HL-60 (cell line): ENCODE measurements around the gene SETD3.

Experiments used
- DNase-seq, 2 experiments: peaks; one replicate each; pipeline ENCODE4 v3.0.0-alpha.2; 2010 to 2020; ENCODE audit warnings: low read depth in 1 of 2, low spot score in 1 of 2
- H3K27ac ChIP-seq: fragments of 250-450 bp; sonication (Bioruptor Pico); replicated peaks from 2 replicates; pipeline ENCODE4 v1.5.1; 2020; ENCODE audit warnings: mild to moderate bottlenecking, moderate library complexity
- H3K27me3 ChIP-seq: fragments of 250-450 bp; sonication (Bioruptor Pico); 2 replicates; pipeline ENCODE4 v1.5.1; 2021; ENCODE audit warnings: mild to moderate bottlenecking, moderate library complexity; ENCODE audit not compliant: insufficient read depth, poor library complexity, severe bottlenecking
- H3K4me3 ChIP-seq: replicated peaks from 2 replicates; pipeline ENCODE4 v1.5.1; 2011; ENCODE audit warnings: mild to moderate bottlenecking, control low read depth, low read length; ENCODE audit not compliant: insufficient read depth
- GABPA ChIP-seq: IDR thresholded peaks from 2 replicates; pipeline ENCODE4 v1.6.1; 2012; ENCODE audit warnings: low read depth
- POLR2AphosphoS5 ChIP-seq: IDR thresholded peaks from 2 replicates; pipeline ENCODE4 v1.6.1; 2012; ENCODE audit warnings: low read depth
- SPI1 ChIP-seq: IDR thresholded peaks from 2 replicates; pipeline ENCODE4 v1.6.1; 2012; ENCODE audit warnings: low read depth, mild to moderate bottlenecking, borderline replicate concordance
- TF ChIP-seq, protein P1 (sequence below): IDR thresholded peaks from 2 replicates; pipeline ENCODE4 v1.6.1; 2012; ENCODE audit warnings: low read depth; ENCODE audit not compliant: insufficient replicate concordance
- TF ChIP-seq, protein P2 (sequence below): IDR thresholded peaks from one replicate; pipeline ENCODE4 v1.5.1; 2011; ENCODE audit warnings: low read length, control low read depth, inconsistent platforms; ENCODE audit not compliant: insufficient read depth

Gene SETD3

DNA sequence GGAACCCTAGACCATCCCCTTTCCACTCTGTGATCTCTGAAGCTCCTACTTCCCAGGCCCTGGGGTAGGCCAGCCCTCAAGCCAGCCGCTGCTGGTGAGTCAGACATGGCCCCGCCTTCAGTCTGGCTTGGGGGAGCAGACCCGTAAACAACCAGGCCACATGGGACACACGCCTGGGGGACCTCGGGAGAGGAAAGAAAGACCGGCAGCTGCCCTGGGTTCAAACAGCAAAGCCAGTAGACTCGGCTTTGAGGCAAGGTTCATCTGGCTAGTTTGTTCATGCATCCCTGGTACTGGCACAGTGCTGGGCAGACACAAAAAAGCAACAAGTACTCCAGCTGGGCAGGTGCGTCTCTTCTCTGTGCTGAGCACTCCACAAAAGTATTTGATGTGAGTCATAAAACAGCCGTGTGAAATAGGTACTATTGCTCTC, 101.9 kb downstream of the SETD3 start:
- TF ChIP-seq POLR2AphosphoS5 (no peak), GABPA (no peak), SPI1 (no peak)
- TF ChIP-seq, protein P1, sequence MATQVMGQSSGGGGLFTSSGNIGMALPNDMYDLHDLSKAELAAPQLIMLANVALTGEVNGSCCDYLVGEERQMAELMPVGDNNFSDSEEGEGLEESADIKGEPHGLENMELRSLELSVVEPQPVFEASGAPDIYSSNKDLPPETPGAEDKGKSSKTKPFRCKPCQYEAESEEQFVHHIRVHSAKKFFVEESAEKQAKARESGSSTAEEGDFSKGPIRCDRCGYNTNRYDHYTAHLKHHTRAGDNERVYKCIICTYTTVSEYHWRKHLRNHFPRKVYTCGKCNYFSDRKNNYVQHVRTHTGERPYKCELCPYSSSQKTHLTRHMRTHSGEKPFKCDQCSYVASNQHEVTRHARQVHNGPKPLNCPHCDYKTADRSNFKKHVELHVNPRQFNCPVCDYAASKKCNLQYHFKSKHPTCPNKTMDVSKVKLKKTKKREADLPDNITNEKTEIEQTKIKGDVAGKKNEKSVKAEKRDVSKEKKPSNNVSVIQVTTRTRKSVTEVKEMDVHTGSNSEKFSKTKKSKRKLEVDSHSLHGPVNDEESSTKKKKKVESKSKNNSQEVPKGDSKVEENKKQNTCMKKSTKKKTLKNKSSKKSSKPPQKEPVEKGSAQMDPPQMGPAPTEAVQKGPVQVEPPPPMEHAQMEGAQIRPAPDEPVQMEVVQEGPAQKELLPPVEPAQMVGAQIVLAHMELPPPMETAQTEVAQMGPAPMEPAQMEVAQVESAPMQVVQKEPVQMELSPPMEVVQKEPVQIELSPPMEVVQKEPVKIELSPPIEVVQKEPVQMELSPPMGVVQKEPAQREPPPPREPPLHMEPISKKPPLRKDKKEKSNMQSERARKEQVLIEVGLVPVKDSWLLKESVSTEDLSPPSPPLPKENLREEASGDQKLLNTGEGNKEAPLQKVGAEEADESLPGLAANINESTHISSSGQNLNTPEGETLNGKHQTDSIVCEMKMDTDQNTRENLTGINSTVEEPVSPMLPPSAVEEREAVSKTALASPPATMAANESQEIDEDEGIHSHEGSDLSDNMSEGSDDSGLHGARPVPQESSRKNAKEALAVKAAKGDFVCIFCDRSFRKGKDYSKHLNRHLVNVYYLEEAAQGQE: no peak
- TF ChIP-seq, protein P2, sequence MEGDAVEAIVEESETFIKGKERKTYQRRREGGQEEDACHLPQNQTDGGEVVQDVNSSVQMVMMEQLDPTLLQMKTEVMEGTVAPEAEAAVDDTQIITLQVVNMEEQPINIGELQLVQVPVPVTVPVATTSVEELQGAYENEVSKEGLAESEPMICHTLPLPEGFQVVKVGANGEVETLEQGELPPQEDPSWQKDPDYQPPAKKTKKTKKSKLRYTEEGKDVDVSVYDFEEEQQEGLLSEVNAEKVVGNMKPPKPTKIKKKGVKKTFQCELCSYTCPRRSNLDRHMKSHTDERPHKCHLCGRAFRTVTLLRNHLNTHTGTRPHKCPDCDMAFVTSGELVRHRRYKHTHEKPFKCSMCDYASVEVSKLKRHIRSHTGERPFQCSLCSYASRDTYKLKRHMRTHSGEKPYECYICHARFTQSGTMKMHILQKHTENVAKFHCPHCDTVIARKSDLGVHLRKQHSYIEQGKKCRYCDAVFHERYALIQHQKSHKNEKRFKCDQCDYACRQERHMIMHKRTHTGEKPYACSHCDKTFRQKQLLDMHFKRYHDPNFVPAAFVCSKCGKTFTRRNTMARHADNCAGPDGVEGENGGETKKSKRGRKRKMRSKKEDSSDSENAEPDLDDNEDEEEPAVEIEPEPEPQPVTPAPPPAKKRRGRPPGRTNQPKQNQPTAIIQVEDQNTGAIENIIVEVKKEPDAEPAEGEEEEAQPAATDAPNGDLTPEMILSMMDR: no peak
- H3K27me3 ChIP-seq: peaks cover 2% of the 10 kb centered on the region
- DNase-seq: no peak
- H3K4me3 ChIP-seq: no peak overlapping the region
- no peak overlapping the region for H3K27ac ChIP-seq

DNA sequence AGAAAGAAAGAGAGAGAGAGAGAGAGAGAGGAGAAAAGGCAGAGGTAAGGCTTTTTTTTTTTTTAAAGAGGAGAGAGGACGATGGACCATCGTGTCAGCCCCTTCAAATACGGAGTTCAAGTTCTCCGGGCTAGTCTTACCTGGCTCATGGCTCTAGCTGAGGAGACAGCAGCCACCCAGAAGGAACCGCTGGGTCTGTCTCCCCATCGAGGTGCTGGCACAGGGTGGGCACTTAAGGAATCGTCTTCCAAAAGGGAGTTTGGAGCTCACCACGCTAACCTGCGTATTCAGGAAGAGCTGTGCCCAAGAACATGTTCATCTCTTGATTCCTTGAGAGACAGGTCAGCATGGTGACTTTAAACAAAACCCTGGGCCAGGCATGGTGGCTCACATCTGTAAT, 102.7 kb downstream of the SETD3 start:
- TF ChIP-seq, protein P1: no peak
- TF ChIP-seq GABPA: no peak
- TF ChIP-seq, protein P2: no peak
- TF ChIP-seq POLR2AphosphoS5: no peak
- no peak for TF ChIP-seq SPI1
- DNase-seq: no peak
- Histone ChIP-seq H3K4me3 (no peak overlapping the region), H3K27me3 (peaks cover 2% of the 10 kb centered on the region), H3K27ac (no peak overlapping the region)

DNA sequence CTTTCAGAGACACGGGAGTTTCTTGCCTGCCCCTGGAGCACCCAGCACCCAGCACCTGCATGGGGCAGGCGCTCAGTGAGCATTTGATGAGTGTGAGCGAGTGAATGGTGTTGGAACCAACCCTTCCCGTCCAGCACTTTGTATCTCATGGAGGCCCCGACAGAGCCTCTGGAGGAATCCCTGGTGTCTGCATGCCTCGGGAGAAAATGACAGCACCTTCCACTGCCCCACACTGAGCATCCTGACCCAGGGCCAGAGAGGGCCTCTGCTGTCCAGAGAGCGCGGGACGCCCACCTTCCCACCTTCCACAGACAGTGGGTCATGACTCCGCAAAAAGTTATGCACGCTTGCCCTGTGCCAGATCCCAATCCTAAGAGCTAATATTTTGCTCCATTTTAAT, 105.7 kb downstream of the SETD3 start:
- H3K4me3 ChIP-seq: no peak overlapping the region

More for the DNA sequence above, 105.7 kb downstream of the SETD3 start:
- Histone ChIP-seq H3K27ac (no peak overlapping the region), H3K27me3 (peaks cover 2% of the 10 kb centered on the region)
- TF ChIP-seq SPI1: no peak
- no peak for TF ChIP-seq GABPA
- TF ChIP-seq, protein P2: no peak
- TF ChIP-seq, protein P1: no peak
- TF ChIP-seq POLR2AphosphoS5: no peak
- DNase-seq: no peak
